ENCODE results near the gene HDAC4.

HDAC4 gene

DNA sequence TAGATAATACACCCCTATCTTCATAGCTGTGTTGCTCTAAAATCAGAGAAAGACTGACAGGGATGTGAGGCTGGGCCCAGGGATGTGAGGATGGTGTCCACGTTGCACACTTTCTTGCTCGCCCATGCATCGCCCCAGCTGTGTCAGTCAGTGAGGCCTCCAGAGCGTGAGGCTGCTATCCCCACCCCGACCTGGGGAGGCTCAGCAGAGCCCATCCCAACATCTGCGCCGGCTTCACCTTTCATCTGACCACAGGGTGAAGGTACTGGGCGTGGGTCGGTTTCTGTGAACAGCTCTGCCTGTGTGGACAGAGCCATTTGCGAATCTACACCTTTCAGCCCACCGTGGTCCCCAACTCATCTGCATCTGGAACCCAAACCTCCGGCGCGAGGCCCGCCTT is 255.7 kb downstream of the HDAC4 start:
- no peak for DNase-seq

DNA sequence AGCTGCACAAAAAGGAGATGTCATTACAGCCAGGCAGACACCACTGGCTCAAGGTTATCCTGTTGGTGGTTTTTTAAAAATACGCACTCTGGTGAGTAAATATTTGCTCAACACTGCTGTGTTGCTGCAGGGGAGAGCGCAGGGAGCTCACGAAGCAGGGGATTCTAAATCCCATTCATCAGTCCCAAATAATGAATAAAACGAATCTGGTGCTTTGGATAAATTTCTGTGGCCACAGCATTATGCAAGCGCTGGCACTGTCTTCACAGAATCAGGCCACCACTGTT is 256.2 kb downstream of the HDAC4 start:
- no peak for DNase-seq

DNA sequence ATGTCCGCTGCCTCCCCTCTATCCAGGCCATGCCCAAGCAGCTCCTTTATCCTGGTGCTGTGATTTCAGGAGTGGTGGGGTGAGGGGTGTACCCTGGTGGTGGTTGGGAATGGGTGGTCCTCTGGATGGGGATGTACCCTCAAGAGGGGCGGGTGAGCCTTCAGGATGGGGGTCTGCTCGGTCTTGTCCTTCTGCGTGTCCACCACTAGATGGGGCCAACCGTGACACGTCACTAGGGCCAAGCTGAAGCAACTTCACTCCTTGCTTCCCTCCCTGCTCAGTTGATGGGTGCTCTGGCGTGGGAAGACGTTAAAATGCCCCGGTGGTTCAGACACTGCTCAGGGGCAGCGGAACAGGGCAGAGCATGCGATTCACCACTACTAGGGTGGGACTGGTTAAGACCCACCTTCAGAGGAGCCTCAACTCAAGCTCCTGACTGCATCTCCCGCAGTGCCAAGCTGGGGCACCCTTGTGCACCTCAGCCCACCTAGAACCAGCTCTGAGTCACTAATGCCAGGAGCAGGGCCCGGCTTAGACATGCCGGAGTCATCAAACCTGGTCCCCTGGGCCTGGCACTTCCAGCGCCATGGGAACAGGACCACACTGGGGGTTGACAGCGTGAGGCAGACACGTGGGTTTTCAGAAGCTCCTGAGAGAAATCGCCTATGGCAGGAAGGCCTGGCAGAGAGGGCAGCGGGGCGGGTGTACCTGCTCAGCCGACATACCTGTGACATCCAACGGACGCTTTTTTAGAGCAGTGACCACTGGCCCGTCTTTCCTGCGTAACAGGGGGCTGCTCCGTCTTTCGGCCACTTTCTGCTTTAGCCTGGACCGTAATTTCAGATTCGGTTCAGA is 256.7 kb downstream of the HDAC4 start:
- DNase-seq, result no peak

DNA sequence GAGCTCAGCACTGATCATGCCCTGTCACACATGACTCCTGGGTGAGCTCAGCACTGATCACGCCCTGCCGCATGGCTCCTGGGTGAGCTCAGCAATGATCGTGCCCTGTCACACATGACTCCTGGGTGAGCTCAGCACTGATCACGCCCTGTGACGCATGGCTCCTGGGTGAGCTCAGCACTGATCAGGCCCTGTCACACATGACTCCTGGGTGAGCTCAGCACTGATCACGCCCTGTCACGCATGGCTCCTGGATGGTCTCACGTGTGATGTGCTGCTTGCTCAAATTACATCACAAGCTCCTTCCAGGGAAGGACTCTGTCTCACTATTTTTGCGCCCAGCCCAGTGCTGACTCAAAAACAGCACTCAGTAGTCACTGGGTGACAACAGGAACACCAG is 258.0 kb downstream of the HDAC4 start:
- no peak for DNase-seq

DNA sequence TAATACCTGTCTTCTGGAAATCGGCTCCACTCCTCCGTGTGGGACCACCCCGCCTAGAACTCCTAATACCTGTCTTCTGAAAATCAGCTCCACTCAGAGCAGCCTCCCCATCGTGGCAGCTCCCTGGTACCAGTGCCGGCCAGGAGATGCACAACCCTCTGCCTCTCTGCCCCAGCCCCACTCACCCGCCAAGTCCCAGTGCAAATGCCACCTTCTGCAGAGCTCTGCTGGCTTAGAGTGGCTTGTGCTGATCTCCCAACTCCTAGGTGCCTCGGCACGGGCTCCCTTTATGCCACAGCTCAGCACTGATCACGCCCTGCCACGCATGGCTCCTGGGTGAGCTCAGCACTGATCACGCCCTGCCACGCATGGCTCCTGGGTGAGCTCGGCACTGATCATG is 258.5 kb downstream of the HDAC4 start:
- no peak for DNase-seq

DNA sequence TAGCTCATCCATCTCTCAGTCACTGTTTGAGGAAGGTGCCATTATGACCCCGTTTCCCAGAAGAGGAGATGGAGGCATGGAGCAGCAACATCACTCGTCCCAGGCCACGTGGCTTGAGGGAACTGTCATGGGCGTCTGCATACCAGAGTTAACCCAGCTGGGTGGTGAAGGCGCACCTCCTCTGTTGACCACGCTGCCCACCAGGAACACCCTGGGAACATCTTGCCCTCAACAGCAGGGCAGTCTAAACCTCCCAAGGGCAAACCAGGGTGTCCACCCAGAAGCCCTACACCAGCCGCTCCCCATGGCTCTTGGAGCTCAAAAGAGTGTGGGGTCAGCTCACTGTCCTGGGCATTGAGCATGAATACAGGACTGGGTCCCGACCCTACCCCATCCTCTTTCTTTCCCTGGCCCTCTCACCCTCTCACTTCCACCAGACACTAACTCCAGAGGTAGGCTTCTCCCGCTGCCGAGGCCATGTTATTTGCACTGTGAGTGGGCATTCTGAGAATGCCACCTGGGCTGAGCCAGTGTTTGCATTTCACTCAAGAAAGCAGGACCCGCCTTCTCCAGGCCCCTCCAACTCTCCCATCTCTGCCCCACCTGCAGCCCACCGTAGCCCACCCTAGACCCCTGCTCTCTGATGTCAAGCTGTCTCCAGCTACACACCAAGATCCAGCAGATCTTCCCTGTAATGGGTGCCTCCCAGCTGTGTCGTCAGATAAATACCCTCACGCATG is 259.6 kb downstream of the HDAC4 start:
- no peak for DNase-seq

DNA sequence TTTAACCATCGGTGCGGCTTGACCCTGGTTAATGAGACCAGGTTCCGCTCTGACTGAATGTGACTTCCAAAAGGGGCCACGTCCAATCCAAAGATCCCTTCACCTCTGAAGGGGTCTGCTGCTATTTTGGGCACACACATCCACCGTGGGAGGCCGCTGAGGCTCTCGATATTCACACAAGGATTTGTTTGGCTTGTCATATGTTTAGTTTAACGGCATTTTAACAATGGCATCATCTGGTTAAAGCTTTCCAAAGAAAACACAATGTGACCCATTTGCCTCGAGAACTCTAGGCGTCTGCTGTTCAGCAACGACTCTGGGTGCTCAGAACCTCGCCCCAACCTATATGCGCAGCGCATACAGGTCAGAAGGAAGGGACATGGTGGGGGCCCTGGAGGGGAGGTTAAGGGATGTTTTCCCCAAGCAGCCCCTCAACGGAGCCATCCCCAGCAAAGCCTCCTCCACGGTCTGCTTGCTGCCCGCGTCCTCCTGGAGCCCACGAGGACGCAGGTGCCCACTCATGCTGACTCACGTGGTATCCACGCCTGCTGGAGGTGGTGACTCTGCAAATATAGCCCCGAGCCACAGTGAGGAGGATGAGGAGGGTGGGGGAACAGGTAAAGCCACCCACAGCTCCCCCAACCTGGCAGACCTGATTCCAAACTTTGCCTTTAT is 260.3 kb downstream of the HDAC4 start:
- DNase-seq, result no peak

DNA sequence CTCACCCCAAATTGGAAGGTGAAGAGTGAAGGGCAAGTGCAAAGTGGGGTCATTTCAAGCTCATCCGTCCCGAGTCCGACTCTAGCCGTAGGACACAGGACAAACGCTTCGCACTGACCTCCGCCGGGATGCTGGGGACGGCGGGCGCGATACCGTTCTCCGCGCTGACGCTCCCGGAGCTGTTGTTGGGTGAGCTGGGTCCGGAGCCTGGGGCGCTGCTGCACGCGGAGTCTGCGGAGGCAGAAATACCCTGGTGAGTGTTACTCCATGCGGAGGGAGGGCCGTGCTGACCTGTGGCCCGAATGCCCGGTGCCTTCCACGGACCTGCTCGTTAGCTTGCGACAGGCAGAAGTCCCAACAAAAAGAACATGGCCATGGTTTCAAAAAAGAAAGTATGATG is 261.3 kb downstream of the HDAC4 start:
- no peak for DNase-seq

DNA sequence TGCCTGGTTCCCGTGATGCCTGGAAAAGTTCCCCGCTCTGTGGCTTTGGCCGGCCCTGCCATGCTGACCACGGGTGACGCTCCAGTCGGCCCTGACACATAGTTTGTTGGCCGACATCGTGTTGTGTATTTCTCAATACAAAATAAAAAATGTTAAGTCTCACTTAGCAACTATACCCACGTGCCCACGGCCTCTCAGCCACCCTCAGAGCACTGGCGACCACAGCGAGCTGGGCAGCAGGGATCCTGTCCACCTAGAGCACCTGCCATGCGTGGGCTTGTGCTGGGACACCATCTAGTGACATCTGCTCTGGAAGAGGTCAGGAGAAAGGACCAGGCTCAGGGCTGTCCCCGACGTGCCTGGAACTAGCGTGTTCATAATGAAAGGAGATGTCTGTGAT is 261.7 kb downstream of the HDAC4 start:
- no peak for DNase-seq

DNA sequence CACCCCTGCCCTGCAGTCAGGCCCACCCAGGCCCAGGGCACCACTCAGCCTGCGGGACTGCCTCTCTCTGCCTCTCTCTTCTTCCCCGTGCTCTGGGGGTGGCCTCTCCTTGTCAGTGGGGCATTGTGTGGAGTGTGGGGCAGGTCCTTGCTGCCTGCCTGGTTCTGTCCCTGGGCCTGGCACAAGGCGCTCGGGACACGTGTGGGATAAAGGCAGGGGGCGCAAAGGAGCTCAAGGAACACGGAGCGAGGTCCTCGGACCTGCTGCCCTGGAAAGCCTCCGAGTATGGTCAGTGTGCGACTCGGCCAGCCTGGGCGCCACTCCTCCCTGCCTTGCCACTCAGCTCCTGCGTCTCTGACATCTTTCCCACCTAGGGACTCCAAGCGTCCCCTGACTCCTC is 262.2 kb downstream of the HDAC4 start:
- DNase-seq, result no peak

DNA sequence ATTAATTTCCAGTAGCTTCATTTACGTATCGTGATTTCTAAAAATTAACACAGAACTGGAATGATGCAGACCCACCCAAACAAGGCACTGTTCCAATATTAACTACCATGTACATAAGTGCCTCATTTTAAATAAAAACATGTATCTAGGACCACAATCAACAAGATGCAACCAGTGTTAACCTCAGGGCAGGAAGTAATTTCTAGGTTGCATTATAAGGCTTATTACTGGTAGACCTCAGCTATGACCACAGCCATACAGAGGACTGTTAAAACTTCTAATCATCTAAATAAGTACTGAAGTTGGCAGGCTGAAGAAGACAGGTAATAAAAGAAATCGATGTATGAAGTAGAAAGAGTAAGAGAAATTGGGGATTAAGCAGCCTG is 262.9 kb downstream of the HDAC4 start:
- DNase-seq, result no peak

DNA sequence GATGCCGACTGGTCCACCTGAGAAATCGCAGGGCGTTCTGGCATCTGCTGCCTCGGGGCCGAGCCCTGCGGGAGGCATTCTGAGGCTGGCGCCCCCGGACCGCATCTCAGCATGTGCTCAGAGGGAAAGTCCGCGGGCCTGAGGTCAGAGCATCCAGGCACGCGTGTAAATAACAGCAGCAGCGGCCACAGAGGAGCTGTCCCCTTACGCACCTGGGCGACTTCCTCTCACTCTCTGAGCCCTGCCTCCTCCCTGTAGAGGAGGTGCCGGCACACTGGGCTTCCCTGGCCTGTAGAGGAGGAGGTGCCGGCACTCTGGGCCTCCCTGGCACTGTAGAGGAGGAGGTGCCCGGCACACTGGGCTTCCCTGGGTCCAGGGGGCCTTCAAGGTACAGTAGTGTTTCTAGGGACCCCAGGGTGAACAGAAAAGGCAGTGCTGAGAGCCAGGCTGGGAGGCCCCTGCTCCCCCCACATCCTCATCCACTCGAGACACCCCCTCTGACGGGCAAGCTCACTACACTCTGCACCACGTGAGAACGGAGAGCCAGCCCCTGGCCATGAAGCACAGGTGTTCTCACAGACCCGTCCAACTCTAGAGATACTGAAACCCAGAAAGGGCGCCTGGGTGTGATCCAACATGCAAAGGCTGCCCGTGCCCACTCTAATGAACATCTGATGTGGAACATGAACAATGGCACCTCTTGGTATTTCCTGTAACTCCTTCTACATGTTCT is 263.5 kb downstream of the HDAC4 start:
- DNase-seq, result no peak

DNA sequence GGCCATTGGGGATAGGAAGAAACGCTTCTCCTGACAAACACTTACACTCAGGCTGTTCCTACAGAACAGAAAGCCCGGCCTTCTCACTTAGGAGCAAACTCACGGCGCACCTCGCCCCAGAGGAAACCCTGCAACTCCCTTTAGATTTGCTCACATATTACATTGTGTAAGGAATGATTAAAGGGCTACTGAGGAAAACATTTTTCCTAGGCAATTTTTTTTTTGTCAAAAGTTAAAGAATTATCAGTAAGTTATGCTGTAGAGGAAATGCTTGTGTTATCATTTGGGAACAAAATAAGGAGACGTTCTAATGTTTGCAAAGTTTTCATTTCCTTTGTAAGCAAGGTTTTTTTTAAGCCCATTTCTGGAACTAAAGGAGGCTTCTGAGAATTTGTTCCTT is 264.1 kb downstream of the HDAC4 start:
- no peak for DNase-seq

DNA sequence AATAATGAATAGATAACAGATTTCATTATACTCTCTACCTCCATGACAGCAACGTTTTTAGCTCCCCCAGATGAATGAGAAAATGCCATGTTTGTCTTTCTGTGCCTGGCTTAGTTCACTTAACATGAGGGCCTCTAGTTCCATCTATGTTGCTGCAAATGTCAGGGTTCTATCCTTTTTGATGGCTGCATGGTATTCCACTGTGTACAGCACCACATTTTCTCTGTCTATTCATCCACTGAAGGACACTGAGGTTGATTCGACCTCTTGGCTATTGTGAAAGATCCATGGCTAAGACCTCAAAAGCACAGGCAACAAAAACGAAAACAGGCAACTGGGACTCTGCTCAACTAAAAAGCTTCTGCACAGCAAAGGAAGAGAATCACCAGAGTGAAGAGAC is 264.6 kb downstream of the HDAC4 start:
- no peak for DNase-seq

DNA sequence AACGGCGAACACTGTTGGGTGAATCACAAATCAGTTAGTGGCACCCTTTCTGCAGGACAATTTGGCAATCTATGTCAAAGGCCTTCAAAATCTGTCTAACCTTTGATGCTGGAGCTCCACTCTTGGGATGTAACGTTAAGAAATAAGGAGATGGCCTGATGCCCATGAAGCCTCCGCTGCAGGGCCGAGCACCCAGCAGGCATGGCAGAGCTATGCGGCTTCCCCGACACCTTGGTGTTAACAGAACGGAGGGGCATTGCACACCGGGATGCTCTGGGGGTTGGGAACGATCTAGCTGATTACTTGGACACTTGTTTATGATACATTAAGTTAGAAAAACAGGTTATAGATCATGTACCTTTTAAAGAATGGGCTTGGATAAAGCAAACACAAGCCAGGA is 265.3 kb downstream of the HDAC4 start:
- DNase-seq, result no peak

DNA sequence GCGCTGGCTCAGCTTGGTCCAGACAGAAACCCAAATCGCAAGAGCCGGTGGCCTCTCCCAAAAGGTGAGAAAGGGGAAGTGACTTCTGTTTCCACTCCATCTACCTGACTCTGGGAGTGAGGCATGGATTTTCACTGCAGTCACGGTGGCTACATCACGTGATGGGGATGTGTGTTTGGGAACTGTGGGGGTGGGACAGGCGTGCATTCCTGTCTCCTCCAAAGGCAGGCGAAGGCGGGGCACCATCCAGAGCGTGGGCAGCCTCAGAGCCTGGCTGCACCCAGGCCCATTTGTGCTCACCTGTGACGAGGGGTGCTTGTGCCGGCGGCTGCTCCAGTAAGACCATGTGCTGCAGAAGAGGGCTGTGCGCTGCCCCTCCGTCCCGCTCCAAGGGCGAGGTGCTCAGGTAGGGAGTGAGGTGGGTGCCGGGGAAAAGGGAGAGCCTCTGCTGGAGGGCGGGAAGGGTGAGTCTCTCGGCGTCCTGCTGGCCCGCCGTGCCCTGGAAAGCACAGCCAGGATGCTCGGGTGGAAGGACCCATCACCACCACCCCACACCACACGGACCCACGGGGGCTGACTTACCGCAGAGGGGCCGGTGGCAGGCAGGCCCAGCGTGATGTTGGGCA is 266.8 kb downstream of the HDAC4 start:
- DNase-seq, result no peak

DNA sequence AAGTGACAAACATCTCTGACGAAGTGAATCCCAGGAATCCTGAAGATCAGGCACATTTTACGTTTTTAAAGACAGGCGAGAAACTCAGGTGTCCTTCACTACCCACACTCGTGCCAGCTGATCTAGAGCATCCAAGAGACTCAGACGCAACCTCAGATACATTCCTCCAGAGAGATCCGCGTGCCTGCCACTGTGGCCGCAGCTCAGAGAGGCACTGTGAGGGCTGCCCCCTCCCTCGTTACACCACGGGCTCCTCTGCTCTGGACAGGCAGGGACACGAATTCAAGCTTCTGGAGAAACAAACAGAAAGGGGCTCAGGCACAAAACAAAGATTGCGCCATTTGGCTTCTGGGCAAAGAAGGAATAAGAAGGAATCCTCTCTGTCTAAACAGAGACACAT is 268.0 kb downstream of the HDAC4 start:
- no peak for DNase-seq

DNA sequence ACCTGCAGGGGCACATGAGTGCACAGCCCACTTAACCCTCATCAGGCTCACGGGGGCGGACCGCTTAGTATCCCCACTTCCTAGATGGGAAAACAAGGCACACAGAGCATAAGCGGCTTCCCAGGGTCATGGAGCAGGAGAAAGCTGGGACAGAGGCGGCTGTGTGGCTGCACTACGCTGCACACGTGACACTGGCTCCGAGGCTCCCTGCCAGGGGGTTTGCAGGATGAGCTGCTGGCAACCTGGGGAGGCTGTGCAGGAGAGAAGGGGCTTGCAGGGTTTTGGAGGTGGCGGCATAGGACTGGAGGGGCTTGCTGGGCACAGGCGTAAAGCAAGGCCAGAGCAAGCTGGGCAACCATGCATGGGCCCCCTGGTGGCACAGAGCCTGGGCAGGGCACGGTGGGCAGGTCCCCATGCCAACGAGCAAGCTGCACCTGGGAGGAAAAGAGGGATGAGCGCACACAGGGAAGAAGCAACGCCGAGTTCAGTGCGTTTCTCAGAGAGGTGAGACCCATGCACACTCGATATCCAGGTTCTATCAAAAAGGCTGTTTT is 268.6 kb downstream of the HDAC4 start:
- DNase-seq, result no peak

DNA sequence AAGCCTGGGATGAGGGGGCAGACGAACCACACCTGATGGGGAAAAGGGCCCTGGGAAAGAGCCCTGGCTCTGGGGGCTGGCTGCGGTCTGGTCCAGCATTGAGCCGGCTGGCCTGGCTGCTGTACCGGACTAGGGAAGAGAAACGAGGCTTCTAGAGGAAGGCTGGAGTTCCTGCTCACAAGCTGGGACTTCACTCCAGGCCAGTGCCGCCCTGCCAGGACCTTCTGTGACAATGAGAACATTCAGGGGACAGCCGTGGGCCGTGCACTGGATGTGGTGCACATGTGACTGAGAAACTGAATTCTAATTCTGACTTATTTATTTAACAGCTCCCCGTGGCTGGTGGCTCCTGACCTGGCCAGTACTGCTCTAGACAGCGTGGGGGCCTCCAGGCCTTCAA is 269.3 kb downstream of the HDAC4 start:
- DNase-seq, result no peak

DNA sequence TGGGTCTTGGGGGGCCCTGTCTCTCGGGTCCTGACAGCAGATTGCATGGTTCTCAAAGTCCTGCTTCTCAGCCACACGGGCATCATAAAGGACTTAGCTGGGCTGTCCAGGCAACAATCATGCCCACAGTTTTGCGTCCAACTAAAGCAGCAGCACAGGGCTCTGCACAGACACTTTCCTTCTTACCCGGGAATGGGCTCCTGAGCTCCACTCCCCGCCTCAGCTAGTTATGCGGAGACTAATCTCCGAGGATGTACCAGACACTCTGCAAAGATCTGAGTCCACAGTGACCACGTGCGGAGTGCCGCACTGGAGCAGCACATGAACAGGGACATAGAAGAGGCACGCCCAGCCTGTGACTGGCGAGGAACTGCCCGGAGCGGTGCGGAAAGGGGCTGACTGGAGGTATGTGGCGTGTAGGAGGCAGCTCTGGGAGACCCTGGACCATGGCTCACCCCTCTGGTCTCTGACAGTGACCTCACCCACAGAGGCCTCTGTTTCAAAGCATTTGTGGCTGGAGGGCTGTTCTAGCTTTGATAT is 270.0 kb downstream of the HDAC4 start:
- no peak for DNase-seq

DNA sequence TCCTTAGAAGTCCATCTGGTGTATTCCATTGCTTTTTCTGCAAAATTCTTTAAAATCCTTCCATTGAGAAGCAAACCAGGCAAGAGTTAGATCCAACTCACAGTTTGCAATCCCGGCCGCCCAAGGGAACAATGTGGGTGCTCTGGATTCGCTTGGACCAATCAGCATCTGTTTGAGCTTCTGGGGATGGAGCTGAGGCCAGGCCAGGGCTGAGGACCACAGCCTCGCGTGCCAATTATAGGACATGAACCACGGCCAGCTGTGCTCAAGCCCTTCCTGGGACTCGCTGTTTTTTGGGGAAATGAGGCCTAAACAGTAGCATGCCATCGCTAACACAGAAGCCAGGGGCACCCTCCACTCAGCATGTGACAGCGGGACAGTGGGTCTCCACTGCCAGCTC is 270.8 kb downstream of the HDAC4 start:
- no peak for DNase-seq

DNA sequence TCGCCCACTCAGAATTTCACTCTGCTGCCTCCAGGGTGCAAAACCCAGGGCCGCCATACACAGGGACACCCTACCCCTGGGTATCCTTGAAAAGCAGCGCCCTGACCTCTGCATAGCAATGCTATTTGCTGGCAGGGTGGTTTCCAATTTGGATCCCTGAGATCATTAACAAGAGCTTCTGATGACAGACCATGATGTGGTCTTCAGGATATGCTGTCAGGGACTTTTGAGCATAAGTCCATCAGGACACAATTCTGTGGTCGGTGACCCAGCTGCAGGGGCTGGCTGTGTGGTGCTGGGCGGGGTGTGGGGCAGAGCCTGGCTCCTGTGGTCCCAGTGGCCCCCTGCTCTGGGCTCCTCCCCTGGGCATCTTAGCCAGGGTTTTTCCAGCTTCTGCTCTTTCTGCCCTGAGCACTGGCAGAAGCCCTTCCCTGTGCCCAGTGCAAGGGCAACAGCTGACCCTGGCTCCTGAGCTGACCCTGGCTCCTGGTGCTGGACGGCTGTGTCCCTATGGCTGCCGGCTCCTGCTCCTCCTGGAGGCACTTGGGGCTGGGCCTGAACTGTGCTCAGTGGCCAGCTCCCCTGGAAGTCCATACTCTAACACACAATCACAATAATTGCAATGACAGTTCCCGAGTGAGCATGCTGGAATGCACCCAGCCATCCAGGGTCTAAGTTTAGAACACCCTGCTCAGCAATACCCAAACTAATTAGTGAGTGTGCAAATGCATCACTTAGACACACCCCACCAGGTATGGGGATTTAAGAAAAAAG is 271.5 kb downstream of the HDAC4 start:
- DNase-seq, result no peak
